ENCODE results near the gene CNTLN. TPM values are rescaled to one million over a fixed set of nuclear protein-coding genes. Genes with fewer than 3 reads are reported as not detected.
A peak's percentile ranks its signal among the peaks of the same experiment; 100 is the strongest.
"Not testable (repeated sequence)": the region's sequence is repeated elsewhere in the genome, so short reads cannot be mapped to it uniquely, and the experiment has no call there.

The CNTLN gene
- total RNA-seq, 1 donor from 2014 or later, result 12.6 TPM

DNA sequence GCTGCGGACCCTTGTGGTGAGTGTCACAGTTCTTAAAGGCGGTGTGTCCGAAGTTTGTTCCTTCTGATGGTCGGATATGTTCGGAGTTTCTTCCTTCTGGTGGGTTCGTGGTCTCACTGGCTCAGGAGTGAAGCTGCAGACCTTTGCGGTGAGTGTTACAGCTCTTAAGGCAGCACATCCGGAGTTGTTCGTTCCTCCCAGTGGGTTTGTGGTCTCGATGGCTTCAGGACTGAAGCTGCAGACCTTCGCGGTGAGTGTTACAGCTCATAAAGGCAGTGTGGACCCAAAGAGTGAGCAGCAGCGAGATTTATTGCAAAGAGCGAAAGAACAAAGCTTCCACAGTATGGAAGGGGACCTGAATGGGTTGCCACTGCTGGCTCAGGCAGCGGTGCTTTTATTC, 42.7 kb downstream of the CNTLN start:
- DNase-seq, result not testable (repeated sequence)

DNA sequence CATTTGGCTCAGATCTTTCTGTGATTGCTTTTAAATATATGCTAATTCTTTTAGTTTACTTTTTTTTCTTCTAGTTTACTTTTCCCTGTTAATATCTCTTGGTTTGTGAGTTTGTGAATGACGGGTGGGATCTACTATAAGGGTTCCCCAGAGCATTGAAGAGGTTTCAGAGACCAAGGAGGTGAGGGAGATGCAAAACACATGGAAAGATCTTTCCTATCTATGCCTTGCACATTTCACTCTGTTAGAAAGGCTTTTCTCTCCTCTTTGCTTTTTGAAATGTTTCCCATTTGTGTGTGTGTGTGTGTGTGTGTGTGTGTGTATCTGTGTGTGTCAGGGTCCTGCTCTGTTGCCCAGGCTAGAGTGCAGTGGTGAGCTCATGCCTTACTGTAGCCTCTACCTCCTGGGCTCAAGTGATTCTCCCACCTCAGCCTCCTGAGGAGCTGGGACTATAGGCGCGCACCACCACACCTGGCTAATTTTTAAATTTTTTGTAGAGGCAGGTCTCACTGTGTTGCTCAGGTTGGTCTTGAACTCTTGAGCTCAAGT, 50.7 kb downstream of the CNTLN start:
- no peak for DNase-seq

DNA sequence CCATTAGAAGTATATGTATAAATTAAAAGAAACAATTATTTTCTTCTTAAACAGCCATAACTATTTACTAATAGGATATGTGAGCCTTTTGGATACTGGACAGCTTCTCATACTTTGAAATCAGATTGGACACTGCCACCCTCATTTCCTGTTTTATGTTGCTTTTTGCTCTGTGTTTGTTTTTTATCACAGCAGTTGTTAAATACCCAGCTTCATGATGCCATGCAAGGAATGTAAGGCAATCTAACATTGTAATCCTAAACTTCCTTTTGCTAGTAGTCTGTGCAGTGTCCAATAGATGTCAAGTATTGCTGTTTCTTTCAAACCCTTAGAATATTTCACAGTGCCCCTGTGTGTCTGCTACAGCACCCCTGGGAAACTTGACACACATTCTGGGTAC, 56.2 kb downstream of the CNTLN start:
- DNase-seq, result peak; percentile 4

DNA sequence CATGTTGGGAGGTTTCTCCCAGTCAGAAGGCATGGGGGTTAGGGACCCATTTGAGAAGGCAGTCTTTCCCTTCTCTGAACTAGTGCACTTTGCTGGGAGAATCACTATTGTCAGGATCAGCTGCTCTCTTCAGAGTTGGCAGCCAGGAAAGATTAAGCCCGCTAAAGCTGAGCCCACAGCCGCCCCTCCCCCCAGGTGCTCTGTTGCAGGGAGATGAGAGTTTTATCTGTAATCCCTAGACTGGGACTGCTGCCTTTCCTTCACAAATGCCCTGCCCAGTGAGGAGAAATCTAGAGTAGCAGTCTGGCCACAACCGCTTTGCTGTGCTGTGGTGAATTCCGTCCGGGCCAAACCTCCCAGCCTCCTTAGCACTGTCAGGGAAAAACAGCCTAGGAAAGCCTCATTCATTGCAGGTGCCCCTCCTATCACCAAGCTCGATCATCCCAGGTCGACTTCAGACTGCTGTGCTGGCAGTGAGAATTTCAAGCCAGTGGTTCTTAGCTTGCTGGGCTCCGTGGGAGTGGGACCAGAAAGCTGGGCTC, 69.8 kb downstream of the CNTLN start:
- DNase-seq, result no peak

DNA sequence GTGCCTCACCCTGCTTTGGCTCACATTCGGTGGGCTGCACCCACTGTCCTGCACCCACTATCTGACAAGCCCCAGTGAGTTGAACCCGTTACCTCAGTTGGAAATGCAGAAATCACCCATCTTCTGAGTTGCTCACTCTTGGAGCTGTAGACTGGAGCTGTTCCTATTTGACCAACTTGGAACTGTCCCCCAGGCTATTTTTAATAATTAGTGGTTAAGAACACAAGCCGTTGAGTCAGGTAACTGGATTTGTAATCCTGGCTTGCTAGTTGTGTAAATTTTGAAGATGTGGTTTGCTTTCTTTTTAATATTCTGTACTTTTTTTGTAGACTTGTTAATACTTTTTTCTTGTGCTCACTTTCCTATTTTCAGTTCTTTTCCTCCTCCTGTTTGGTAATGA, 81.2 kb downstream of the CNTLN start:
- DNase-seq, result no peak

DNA sequence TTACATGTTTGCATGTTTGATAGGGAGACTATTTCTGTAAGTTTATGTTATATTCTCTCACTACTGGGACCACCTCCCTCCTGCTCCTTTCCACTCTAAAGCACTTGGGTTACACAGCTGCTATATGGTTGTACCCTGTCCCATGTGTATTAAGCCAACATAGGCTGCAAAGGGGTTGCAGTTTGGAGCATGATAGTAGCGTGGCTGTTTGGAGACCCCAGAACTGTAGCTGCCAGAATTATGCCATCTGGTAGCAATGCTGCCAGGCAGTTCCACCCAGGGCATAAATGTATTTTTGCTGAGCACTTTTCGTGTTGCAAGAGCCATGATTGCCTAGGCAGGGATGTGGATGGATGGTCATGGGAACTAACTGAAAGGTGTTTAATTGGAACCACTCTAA, 81.8 kb downstream of the CNTLN start:
- no peak for DNase-seq

DNA sequence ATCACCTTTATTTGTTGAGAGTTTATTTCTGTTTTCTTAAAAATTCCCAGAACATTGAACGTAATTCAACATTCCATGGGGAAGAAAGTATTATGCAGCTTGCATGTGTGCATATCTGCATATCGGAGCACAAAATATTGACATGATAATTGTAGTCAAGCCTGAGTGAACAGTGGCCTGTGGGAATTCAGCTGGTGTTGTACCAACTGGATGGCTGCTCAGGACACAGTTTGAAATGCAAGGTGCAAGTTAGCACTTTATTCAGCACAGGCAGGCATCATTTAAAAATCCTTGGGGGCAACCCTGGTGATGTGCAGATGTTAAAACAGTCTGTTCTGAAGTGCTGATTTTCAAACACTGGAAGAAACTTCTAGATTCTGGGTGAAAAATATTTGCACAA, 82.4 kb downstream of the CNTLN start:
- no peak for DNase-seq

DNA sequence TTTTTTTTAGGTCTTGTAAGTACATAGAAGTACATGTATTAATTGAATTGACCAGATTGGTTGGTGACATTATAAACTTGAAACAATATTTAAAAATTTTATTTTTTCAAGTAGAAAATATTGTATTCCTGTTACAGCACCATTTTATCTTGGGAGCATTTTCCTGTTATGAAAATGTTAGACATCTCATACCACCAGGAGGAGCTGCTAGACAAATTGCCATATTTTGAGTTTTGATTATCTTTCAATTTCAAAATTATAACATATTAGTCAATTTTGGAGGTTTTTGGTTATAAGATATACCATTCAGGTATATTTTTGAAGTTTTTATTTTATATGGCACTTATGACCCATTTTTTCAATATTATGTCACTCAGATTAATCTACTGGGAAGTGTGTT, 84.4 kb downstream of the CNTLN start:
- DNase-seq, result peak; percentile 35

DNA sequence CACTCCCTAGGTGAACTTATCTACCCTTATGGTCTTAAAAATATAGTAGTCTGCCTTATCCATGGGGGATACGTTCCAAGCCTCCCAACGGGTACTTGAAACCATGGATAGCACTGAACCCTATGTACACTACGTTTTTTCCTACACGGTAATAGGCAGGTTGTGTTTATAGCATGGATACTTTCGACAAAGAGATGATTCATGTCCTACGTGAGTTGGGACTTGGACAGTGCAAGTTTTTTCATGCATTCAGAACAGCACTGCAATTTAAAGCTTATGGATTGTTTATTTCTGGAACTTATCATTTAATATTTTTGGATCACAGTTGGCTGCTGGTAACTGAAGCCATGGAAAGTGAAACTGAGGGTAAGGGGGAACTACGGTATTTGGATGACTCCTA, 88.1 kb downstream of the CNTLN start:
- DNase-seq, result no peak

DNA sequence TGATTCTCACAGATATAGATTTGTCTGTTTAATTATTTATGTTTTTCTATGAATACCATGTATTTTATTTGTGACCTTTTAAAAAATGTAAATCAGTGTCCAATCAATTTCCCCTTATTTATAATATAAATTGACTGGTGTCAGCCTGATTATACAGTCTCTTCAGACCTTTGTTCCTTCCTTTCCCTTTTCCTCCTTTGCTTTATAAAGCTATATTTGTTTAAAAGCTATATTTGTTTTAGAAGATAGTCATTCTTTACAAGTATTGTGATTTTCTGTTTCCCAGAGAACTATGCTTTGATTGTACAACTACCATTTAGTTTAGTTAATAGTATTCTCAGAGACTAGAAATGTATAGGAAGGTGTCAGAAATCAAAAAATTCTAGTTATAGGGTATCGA, 90.6 kb downstream of the CNTLN start:
- DNase-seq, result no peak

DNA sequence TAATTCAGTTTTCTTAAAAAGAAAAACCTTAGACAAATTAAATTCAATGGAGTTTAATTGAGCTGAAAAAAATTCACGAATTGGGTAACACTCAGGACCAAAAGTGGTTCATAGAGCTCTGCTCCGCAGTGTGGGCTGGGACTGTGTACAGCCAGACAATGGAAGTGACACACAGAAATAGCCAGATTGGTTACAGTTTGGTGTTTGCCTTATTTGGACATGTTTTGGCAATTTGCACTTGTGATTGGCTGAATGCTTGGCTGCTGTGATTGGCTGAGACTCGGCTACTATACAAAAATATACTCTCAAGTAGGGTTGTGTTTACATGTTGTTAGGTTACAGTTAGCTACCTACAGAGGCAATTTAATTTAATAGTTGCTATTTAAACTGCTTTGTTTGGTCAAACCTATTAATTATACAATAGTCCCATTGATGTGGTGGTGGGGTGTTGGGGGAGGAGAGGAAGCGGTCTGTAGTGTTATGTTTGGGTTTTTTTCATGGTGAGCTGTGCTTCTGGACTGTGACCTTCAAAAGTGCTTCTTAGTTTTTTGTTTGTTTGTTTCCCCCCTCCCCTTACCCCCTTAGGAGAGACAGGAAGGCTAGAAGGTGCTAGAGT, 95.2 kb downstream of the CNTLN start:
- no peak for DNase-seq

DNA sequence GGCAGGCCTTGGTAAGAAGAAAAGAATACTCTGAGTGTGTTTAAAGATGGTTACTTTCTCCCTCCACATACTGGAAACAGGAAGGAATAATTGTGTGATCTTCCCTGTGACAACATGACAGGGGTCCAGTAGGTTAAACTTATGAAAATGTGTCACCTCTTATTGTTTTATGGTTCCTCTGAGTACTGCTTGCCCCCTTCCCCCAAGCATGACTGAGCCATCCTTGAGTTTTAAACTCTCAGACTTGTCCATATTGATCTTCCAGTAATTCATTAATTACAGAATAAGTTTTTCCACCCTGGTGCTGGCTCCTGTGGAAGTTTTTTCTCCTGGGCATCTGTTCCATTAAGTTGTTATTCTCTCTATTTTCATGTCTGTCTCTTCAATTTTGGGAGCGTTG, 95.8 kb downstream of the CNTLN start:
- DNase-seq, result no peak

DNA sequence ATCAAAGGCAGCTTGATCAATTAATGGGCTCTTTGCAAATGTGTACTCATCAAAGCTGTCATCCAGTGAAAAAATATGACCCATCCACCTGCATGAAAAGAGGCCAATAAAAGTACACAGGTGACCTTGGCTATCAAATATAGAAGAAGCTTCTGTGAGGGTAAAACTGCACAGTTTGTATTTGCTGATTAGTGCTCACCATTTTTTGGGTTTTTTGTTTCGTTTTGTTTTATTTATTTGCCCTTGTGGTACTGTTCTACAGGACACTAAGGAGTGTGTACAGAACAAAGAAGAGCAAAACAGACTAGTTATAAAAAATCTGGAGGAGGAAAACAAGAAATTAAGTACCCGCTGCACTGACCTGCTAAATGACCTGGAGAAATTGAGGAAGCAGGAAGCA, 101.3 kb downstream of the CNTLN start:
- no peak for DNase-seq

DNA sequence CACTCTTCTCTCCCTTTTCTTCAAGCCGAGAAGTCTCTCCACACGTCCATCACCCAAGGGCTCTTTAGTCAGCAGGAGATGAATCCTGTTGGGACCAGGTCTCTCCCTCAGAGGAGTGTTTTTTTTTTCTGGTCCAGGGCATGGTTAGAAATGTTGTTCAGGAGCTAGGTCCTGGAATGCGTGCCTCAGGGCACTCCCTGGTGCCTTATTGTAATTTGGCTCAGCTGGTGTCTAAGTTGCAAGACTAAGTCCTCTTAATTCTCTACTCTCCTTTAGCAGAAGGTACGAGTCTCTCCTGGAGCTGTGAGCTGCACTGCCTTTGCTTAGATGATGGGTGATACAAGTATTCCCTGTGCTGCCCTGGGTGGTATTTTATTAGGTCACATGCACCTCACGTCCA, 111.9 kb downstream of the CNTLN start:
- no peak for DNase-seq

DNA sequence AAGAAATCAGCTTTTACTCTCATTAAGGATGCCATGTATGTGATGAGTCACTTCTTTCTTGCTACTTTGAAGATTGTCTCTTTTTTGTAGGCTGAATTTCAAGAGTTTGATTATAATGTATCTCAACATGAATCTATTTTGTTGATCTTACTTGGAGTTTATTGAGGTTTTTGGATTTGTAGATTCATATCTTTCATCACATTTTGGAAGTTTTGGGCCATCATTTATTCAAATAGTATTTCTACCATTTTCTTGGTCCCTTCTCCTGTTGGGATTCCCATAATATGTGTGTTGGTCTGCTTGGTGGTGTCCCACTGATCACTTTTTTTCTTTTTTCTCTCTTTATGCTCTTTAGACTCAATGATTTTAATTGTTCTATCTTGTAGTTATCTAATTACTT, 116.3 kb downstream of the CNTLN start:
- peak; percentile 14 for DNase-seq

DNA sequence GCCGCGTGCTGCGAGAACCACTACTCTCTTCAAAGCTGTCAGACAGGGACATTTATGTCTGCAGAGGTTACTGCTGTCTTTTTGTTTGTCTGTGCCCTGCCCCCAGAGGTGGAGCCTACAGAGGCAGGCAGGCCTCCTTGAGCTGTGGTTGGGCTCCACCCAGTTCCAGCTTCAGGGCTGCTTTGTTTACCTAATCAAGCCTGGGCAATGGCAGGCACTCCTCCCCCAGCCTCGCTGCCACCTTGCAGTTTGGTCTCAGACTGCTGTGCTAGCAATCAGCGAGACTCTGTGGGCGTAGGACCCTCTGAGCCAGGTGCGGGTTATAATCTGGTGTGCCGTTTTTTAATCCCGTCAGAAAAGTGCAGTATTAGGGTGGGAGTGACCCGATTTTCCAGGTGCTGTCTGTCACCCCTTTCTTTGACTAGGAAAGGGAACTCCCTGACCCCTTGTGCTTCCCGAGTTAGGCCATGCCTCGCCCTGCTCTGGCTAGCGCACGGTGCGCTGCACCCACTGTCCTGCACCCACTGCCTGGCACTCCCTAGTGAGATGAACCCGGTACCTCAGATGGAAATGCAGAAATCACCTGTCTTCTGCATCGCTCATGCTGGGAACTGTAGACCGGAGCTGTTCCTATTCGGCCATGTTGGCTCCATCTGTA, 133.8 kb downstream of the CNTLN start:
- not testable (repeated sequence) for DNase-seq

DNA sequence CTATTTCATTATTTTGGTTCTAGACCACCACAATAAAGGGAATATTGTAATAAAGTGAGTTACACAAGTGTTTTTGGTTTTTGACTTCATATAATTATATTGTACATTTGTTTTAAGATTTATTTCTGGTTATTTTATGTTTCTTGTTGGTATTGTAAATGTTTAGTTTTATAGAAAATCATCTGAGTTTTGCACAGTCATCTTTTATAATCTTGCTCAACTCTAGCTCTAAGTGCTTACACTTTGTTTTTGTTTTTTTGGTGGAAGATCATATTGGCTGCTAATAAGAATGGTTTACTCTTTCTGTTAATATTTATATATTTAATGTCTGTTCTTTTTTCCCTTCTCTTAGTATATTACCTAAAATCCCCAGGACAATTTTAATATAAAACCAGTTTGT, 135.0 kb downstream of the CNTLN start:
- DNase-seq, result no peak

DNA sequence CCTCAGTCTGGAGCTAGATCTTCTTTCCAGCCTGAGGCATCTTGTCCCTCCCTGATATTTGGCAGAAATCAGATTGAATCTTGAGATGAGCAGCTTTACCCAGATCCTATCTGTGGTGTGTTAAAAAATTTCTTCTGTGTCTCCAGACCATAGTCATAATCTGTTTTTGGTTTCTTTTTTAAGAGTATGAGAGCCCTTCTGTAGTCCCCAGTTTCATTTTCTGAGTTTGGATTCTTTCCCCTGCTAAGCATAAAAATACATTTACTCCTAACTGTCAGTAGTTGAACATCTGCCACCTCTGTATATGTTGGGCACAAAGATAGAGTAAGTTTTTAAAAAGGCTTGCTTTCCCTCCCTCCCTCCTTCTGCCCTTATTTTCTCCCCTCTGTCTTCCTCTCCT, 137.7 kb downstream of the CNTLN start:
- DNase-seq, result no peak

DNA sequence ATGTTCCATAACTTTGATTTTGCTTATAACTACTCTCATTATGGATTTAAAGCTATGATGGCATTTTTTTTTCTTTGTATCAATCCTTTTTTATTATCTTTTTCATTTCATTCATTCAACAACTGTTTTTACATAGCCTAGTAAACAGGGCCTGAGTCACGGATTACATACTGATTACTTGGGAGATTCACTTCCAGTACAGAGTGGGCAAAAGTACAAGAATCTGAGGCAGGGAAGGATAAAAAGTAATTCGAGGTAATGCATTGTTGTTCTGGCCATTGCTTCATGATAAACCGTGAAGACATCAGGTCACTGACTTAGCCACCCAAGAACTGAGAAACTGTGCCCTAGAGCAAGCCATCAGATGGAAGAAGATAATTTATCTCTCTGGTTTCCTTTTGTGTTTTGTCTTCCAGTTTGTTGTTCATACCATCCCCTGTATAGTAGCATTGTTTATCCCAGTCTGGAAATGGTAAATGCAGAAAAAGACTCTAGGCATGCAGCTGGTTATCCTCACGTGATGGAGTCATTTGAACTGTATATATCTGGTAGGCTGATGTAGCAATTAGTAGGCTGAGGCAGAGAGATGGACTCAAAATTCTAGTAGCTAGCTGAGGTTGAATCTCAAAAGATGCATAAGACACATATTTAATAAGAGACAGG, 145.6 kb downstream of the CNTLN start:
- no peak for DNase-seq

DNA sequence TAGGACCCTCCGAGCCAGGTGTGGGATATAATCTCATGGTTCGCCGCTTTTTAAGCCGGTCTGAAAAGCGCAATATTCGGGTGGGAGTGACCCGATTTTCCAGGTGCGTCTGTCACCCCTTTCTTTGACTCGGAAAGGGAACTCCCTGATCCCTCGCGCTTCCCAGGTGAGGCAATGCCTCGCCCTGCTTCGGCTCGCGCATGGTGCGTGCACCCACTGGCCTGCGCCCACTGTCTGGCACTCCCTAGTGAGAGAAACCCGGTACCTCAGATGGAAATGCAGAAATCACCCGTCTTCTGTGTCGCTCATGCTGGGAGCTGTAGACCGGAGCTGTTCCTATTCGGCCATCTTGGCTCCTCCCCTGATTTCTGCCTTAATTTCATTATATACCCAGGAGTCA, 155.8 kb downstream of the CNTLN start:
- DNase-seq, result not testable (repeated sequence)

DNA sequence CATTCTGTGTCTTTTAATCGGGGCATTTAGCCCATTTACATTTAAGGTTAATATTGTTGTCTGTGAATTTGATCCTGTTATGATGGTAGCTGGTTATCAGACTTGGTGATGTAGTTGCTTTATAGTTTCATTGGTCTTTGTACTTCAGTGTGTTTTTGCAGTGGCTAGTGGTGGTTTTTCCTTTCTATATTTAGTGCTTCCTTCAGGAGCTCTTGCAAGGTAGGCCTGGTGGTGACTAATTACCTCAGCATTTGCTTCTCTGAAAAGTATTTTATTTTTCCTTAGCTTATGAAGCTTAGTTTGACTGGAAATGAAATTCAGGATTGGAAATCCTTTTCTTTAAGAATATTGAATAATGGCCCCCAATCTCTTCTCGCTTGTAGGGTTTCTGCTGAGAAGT, 156.9 kb downstream of the CNTLN start:
- DNase-seq, result peak; percentile 3

DNA sequence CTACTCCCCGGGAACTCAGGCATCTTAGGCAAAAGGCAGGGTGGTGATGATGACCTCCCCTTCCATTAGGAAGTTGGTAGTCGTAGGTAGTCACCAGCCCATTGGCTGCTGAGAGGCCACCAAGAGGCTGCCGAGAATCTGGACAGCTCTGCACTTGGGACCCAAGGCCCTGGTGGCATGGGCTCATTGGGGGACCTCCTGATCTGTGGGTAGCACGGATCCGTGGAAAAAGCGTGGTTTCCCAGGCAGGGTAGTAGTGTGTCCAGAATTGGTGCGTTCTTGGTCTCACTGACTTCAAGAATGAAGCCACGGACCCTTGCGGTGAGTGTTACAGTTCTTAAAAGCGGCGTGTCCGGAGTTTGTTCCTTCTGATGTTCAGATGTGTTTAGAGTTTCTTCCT, 158.8 kb downstream of the CNTLN start:
- DNase-seq, result no peak

DNA sequence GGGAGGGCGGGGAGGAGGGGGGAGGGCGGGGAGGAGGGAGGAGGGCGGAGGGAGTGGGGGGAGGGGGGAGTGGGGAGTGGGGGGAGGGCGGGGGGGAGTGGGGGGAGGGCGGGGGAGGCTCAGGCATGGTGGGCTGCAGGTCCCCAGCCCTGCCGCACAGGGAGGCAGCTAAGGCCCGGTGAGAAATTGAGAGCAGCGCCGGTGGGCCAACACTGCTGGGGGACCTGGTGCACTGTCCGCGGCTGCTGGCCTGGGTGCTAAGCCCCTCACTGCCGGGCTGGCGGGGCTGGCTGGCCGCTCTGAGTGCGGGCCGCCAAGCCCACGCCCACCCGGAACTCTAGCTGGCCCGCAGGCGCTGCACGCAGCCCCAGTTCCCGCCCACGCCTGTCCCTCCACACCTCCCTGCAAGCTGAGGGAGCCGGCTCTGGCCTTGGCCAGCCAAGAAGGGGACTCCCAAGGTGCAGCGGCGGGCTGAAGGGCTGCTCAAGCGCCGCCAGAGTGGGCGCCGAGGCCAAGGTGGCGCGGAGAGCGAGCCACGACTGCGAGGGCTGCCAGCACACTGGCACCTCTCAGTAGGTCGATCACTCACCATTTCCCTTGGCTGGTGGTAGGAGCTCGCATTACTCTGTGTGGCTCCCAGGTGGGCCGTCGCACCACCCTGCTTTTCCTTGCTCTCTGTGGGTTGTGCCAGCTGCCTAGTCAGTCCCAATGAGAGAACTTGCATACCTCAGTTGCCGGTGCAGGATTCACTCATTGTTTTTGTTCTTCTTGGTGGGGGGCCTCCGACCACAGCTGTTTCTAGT, 160.2 kb downstream of the CNTLN start:
- DNase-seq, result no peak
